HCT116 (cell line): Measurements from ENCODE around the gene LRCH2. TPM values are rescaled to one million over a fixed set of nuclear protein-coding genes. Genes with fewer than 3 reads are reported as not detected.

Experiments used
- ATAC-seq: fragments of 200-7000 bp; cut with Tn5 transposase; 2 replicates; pipeline ENCODE4 v1.9.1; 2020; ENCODE audit warnings: mild to moderate bottlenecking, moderate library complexity
- BruUV-seq: library from RNA; stranded (reverse); fragments of 400-500 nt; replicated peaks from 2 replicates; lab custom pipeline; 2021; lab: Mats Ljungman, UMichigan
- CTCF ChIA-PET: fragments of 300-600 bp; sonication (Branson Sonifier 250); formaldehyde crosslinking; loops from one replicate; lab custom pipeline; 2021; ENCODE audit warnings: antibody characterized with exemption; lab: Charles Lee
- POLR2A ChIA-PET: fragments of 300-600, 350-600 bp; sonication (Branson Sonifier 250); formaldehyde crosslinking; loops from one replicate; lab custom pipeline; 2021; ENCODE audit warnings: antibody characterized with exemption; lab: Charles Lee
- RAD21 ChIA-PET, 2 experiments: fragments of 300-600 bp; sonication (Branson Sonifier 250); formaldehyde crosslinking; loops; one replicate each; lab custom pipeline; 2023; ENCODE audit warnings: low total read pairs in 2 of 2; ENCODE audit not compliant: uncharacterized antibody in 2 of 2, unreplicated experiment in 2 of 2, low non-redundant PET in 1 of 2; lab: Charles Lee
- DNase-seq: peaks from one replicate; pipeline ENCODE4 v3.0.0-alpha.2; 2010; ENCODE audit warnings: low read depth, low spot score
- H2AFZ ChIP-seq: fragments of 200-600 bp; shearing (Covaris generic), sonication (generic); 2 replicates; pipeline ENCODE4 v1.6.1; 2017; ENCODE audit warnings: low read depth, mixed run types, mixed read lengths, antibody characterized with exemption, low read length; ENCODE audit not compliant: poor library complexity, severe bottlenecking
- H3K27ac ChIP-seq: 2 replicates; pipeline ENCODE4 v1.5.1; 2012; ENCODE audit warnings: low read depth, low read length
- H3K27me3 ChIP-seq: fragments of 200-600 bp; sonication (generic); 2 replicates; pipeline ENCODE4 v1.6.1; 2016; ENCODE audit warnings: mixed run types, low read length, mixed read lengths; ENCODE audit not compliant: insufficient read depth
- H3K36me3 ChIP-seq, 2 experiments: fragments of 200-500 bp in 1 of 2; fragments of 200-600 bp in 1 of 2; sonication (Bioruptor generic) in 1 of 2; sonication (generic) in 1 of 2; 2 replicates each; pipeline versions ENCODE4 v1.5.1 to v1.6.1; 2014 to 2016; ENCODE audit warnings: low read length in 2 of 2, inconsistent platforms in 1 of 2, mixed read lengths in 1 of 2, mixed run types in 1 of 2; ENCODE audit not compliant: insufficient read depth in 2 of 2, control insufficient read depth in 1 of 2
- H3K4me1 ChIP-seq, 2 experiments: fragments of 200-600 bp in 1 of 2; sonication (generic) in 1 of 2; 2 replicates each; pipeline versions ENCODE4 v1.5.1 to v1.6.1; 2012 to 2017; ENCODE audit warnings: low read length in 2 of 2, inconsistent platforms in 1 of 2, mild to moderate bottlenecking in 1 of 2, mixed read lengths in 1 of 2, mixed run types in 1 of 2, moderate library complexity in 1 of 2; ENCODE audit not compliant: insufficient read depth in 2 of 2, control insufficient read depth in 1 of 2
- H3K4me2 ChIP-seq: fragments of 200-600 bp; sonication (generic); 2 replicates; pipeline ENCODE4 v1.6.1; 2017; ENCODE audit warnings: mixed run types, low read length, mixed read lengths
- H3K4me3 ChIP-seq, 2 experiments: fragments of 200-600 bp in 1 of 2; sonication (generic) in 1 of 2; replicated peaks in 1 of 2; 2 replicates each; pipeline ENCODE4 v1.5.1; 2011 to 2016; ENCODE audit warnings: low read length in 2 of 2, control low read depth in 1 of 2, low read depth in 1 of 2, mild to moderate bottlenecking in 1 of 2, mixed read lengths in 1 of 2, mixed run types in 1 of 2
- H3K79me2 ChIP-seq: fragments of 200-600 bp; sonication (generic); 2 replicates; pipeline ENCODE4 v1.6.1; 2017; ENCODE audit warnings: mild to moderate bottlenecking, mixed run types, low read length, moderate library complexity, mixed read lengths; ENCODE audit not compliant: insufficient read depth
- H3K9ac ChIP-seq: fragments of 200-600 bp; sonication (generic); 2 replicates; pipeline ENCODE4 v1.6.1; 2016; ENCODE audit warnings: low read length, mixed read lengths
- H3K9me2 ChIP-seq: fragments of 200-600 bp; sonication (generic), shearing (Covaris generic); 2 replicates; pipeline ENCODE4 v1.6.1; 2017; ENCODE audit warnings: mixed run types, mild to moderate bottlenecking, moderate library complexity; ENCODE audit not compliant: insufficient read depth
- H3K9me3 ChIP-seq, 2 experiments: fragments of 200-500 bp in 1 of 2; fragments of 200-600 bp in 1 of 2; sonication (Bioruptor generic) in 1 of 2; sonication (generic) in 1 of 2; 2 replicates each; pipeline ENCODE4 v1.6.1; 2014 to 2017; ENCODE audit warnings: low read length in 2 of 2, mixed read lengths in 2 of 2, inconsistent platforms in 1 of 2, low read depth in 1 of 2, mild to moderate bottlenecking in 1 of 2, mixed run types in 1 of 2, moderate library complexity in 1 of 2; ENCODE audit not compliant: control insufficient read depth in 1 of 2, insufficient read depth in 1 of 2
- H4K20me1 ChIP-seq: fragments of 200-600 bp; sonication (generic), shearing (Covaris generic); 2 replicates; pipeline ENCODE4 v1.6.1; 2017; ENCODE audit warnings: mixed run types, mild to moderate bottlenecking, moderate library complexity; ENCODE audit not compliant: insufficient read depth
- CBX3 ChIP-seq: IDR thresholded peaks from 2 replicates; pipeline ENCODE4 v1.6.1; 2012; ENCODE audit warnings: low read depth
- CEBPB ChIP-seq: IDR thresholded peaks from 2 replicates; pipeline ENCODE4 v1.6.1; 2012; ENCODE audit warnings: low read depth
- CTCF ChIP-seq, 3 experiments: fragments of 200-600 bp in 1 of 3; sonication (generic) in 1 of 3; IDR thresholded peaks in 2 of 3; conservative IDR thresholded peaks in 1 of 3; 2 replicates each; pipeline ENCODE4 v1.5.1; 2012 to 2017; ENCODE audit warnings: low read depth in 2 of 3, low read length in 2 of 3, antibody characterized with exemption in 1 of 3, borderline replicate concordance in 1 of 3, control low read depth in 1 of 3, mild to moderate bottlenecking in 1 of 3, mixed read lengths in 1 of 3, mixed run types in 1 of 3, moderate library complexity in 1 of 3; ENCODE audit not compliant: insufficient read depth in 1 of 3
- EGR1 ChIP-seq: IDR thresholded peaks from 2 replicates; pipeline ENCODE4 v1.6.1; 2012; ENCODE audit warnings: low read depth
- ELF1 ChIP-seq: IDR thresholded peaks from 2 replicates; pipeline ENCODE4 v1.6.1; 2012; ENCODE audit warnings: low read depth, borderline replicate concordance
- EZH2 ChIP-seq: fragments of 200-600 bp; sonication (generic); IDR thresholded peaks from 2 replicates; pipeline ENCODE4 v1.6.1; 2017; ENCODE audit warnings: antibody characterized with exemption, mixed run types
- EZH2phosphoT487 ChIP-seq: fragments of 200-600 bp; IDR thresholded peaks from 2 replicates; pipeline ENCODE4 v1.6.1; 2018; ENCODE audit warnings: antibody characterized with exemption, borderline replicate concordance
- FOSL1 ChIP-seq: IDR thresholded peaks from 2 replicates; pipeline ENCODE4 v1.6.1; 2012; ENCODE audit warnings: low read depth
- POLR2A ChIP-seq: IDR thresholded peaks from 2 replicates; pipeline ENCODE4 v1.7.0; 2011; ENCODE audit warnings: borderline replicate concordance; ENCODE audit not compliant: insufficient read depth, insufficient read length; ENCODE audit errors: extremely low read depth
- POLR2AphosphoS5 ChIP-seq: IDR thresholded peaks from 2 replicates; pipeline ENCODE4 v1.6.1; 2011; ENCODE audit warnings: mild to moderate bottlenecking, low read depth, low read length, moderate library complexity
- SRF ChIP-seq: IDR thresholded peaks from 2 replicates; pipeline ENCODE4 v1.6.1; 2012; ENCODE audit warnings: low read depth
- TCF7L2 ChIP-seq: IDR thresholded peaks from 2 replicates; pipeline ENCODE4 v1.7.0; 2011; ENCODE audit warnings: borderline replicate concordance, inconsistent platforms; ENCODE audit not compliant: insufficient read depth, insufficient read length; ENCODE audit errors: extremely low read depth
- YY1 ChIP-seq: IDR thresholded peaks from 2 replicates; pipeline ENCODE4 v1.6.1; 2011; ENCODE audit warnings: low read length, low read depth, moderate library complexity, mild to moderate bottlenecking; ENCODE audit not compliant: insufficient replicate concordance; ENCODE audit errors: extremely low read depth
- ZFX ChIP-seq: fragments of 450-650 bp; IDR thresholded peaks from 2 replicates; pipeline ENCODE4 v1.6.1; 2017
- ZNF274 ChIP-seq: fragments of 200-500 bp; sonication (Bioruptor generic); IDR thresholded peaks from 2 replicates; pipeline ENCODE4 v1.6.1; 2014; ENCODE audit warnings: mild to moderate bottlenecking, low read depth, low read length, inconsistent platforms
- intact Hi-C: fragments of 100-400 bp; cut with micrococcal nuclease; formaldehyde crosslinking; loops from 2 replicates; pipeline ENCODE4 v1.10.0; 2022
- total RNA-seq: library from RNA; stranded (reverse); gene quantifications from one replicate; pipeline ENCODE4 v1.2.1, GENCODE V29; 2021; ENCODE audit not compliant: unreplicated experiment
- TF ChIP-seq, protein P1 (sequence below): IDR thresholded peaks from 2 replicates; pipeline ENCODE4 v1.6.1; 2012
- TF ChIP-seq, protein P2 (sequence below): IDR thresholded peaks from 2 replicates; pipeline ENCODE4 v1.6.1; 2011; ENCODE audit warnings: mild to moderate bottlenecking, low read length, moderate library complexity; ENCODE audit not compliant: insufficient replicate concordance; ENCODE audit errors: extremely low read depth

Gene LRCH2
- total RNA-seq, 1 experiment from 2014 or later: not detected

DNA sequence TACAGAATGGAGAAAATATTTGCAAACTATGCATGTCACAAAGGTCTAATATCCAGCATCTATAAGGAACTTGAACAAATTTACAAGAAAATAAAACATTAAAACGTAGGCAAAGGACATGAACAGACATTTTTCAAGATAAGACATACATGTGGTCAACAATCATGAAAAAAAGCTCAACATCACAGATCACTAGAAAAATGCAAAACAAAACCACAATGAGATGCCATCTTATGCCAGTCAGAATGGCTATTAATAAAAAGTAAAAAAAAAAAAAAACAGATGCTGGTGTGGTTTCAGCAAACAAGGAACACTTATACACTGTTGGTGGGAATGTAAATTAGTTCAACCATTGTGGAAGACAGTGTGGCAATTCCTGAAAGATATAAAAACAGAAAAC lies 140.7 kb downstream of the LRCH2 start:
- ChIA-PET CTCF (no interaction called here), POLR2A (no interaction called here), RAD21 (no interaction called here)
- H3K79me2 ChIP-seq: no peaks in the 10 kb centered on the region
- H3K4me2 ChIP-seq: no peak overlapping the region
- H2AFZ ChIP-seq: no peak overlapping the region
- H3K27me3 ChIP-seq: no peaks in the 10 kb centered on the region
- H3K9ac ChIP-seq: no peak overlapping the region
- H3K9me2 ChIP-seq: no peaks in the 10 kb centered on the region
- DNase-seq: no peak
- no peak overlapping the region for H3K27ac ChIP-seq
- no peak overlapping the region for H3K4me3 ChIP-seq
- H4K20me1 ChIP-seq: no peaks in the 10 kb centered on the region
- TF ChIP-seq EZH2phosphoT487 (no peak), EGR1 (no peak)
- TF ChIP-seq, protein P1, sequence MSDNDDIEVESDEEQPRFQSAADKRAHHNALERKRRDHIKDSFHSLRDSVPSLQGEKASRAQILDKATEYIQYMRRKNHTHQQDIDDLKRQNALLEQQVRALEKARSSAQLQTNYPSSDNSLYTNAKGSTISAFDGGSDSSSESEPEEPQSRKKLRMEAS: no peak
- TF ChIP-seq, all 23 proteins: peak for 0
- no peak for ATAC-seq
- no peaks in the 10 kb centered on the region for H3K9me3 ChIP-seq
- no peaks in the 10 kb centered on the region for H3K4me1 ChIP-seq
- no TSS peak for BruUV-seq
- no peaks in the 10 kb centered on the region for H3K36me3 ChIP-seq
- intact Hi-C loops: no loop called here

GRCh38 chrX:115089419-115089818 lies 144.5 kb downstream of the LRCH2 start:
- H3K27me3 ChIP-seq: no peaks in the 10 kb centered on the region
- H3K9ac ChIP-seq: no peak overlapping the region
- no peaks in the 10 kb centered on the region for H3K36me3 ChIP-seq
- H4K20me1 ChIP-seq: no peaks in the 10 kb centered on the region
- ATAC-seq (no peak), DNase-seq (no peak)
- intact Hi-C loops: no loop called here
- H3K4me1 ChIP-seq: no peaks in the 10 kb centered on the region
- CTCF ChIA-PET: no interaction called here
- no peak overlapping the region for H3K4me2 ChIP-seq
- H3K4me3 ChIP-seq: no peak overlapping the region
- POLR2A ChIA-PET: no interaction called here
- H3K79me2 ChIP-seq: no peaks in the 10 kb centered on the region
- no peak for TF ChIP-seq SRF
- no peak for TF ChIP-seq POLR2A
- no peak for TF ChIP-seq CTCF (IDR thresholded peaks at IDR 0.05 in 2 of 3, conservative IDR thresholded peaks at IDR 0.05 in 1 of 3; ENCODE audit: borderline replicate concordance in 1 of 3, insufficient read depth in 1 of 3, low read depth in 2 of 3, low read length in 2 of 3)
- TF ChIP-seq FOSL1: no peak
- TF ChIP-seq, protein P1: no peak
- no peak for TF ChIP-seq ELF1
- no peak for TF ChIP-seq CBX3
- no peak for TF ChIP-seq YY1
- TF ChIP-seq CEBPB: no peak
- TF ChIP-seq ZNF274: no peak
- TF ChIP-seq, protein P2, sequence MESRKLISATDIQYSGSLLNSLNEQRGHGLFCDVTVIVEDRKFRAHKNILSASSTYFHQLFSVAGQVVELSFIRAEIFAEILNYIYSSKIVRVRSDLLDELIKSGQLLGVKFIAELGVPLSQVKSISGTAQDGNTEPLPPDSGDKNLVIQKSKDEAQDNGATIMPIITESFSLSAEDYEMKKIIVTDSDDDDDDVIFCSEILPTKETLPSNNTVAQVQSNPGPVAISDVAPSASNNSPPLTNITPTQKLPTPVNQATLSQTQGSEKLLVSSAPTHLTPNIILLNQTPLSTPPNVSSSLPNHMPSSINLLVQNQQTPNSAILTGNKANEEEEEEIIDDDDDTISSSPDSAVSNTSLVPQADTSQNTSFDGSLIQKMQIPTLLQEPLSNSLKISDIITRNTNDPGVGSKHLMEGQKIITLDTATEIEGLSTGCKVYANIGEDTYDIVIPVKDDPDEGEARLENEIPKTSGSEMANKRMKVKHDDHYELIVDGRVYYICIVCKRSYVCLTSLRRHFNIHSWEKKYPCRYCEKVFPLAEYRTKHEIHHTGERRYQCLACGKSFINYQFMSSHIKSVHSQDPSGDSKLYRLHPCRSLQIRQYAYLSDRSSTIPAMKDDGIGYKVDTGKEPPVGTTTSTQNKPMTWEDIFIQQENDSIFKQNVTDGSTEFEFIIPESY: no peak
- no peak for TF ChIP-seq POLR2AphosphoS5
- no peak for TF ChIP-seq TCF7L2
- no peak for TF ChIP-seq EZH2
- no peak for TF ChIP-seq ZFX
- no peaks in the 10 kb centered on the region for H3K9me3 ChIP-seq
- RAD21 ChIA-PET: no interaction called here
- H3K27ac ChIP-seq: no peak overlapping the region
- H3K9me2 ChIP-seq: no peaks in the 10 kb centered on the region
- BruUV-seq: no TSS peak
- no peak overlapping the region for H2AFZ ChIP-seq
